ENCODE results near the gene FGF21. TPM values are rescaled to one million over a fixed set of nuclear protein-coding genes. Genes with fewer than 3 reads are reported as not detected.
"Not testable (repeated sequence)": the region's sequence is repeated elsewhere in the genome, so short reads cannot be mapped to it uniquely, and the experiment has no call there.

FGF21 gene
- total RNA-seq, 1 donor from 2014 or later: not detected

DNA sequence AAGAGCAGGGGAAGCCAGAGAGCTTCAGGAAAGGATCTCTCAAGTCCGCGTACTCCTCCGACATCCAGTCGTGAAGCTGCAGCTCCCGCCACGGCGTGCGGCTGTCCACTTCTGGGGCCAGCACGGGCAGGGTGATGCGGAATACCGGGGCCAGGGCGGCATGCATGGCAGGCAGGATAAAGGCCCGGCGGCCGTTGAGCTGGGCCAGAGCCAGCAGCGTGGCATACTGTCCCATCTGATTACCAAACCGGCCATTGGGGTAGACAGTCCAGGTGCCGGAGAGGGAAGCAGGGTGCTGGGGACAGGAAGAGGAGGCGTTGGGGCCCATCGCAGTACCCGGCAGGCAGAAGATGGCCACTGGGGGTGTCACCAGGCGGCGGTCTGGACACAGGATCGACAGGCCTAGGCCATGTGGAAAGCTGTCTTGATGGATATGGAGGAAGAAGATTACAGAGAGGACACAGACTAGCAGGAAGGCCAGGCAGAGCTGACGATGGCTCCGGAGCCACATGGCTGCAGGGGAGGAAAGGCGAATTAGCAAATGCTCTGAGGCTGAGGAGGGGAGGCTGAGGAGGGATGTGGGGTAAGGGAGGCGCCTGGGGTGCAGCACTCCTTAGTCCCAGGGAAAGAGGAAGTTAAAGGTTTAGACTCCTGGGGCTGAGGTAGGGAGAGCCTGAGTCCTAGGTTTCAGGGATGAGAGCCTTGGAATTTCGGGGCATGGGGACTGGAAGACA is 4.4 kb upstream of the FGF21 start:
- H3K27ac Mint-ChIP-seq: peak overlapping the region; percentile 27

DNA sequence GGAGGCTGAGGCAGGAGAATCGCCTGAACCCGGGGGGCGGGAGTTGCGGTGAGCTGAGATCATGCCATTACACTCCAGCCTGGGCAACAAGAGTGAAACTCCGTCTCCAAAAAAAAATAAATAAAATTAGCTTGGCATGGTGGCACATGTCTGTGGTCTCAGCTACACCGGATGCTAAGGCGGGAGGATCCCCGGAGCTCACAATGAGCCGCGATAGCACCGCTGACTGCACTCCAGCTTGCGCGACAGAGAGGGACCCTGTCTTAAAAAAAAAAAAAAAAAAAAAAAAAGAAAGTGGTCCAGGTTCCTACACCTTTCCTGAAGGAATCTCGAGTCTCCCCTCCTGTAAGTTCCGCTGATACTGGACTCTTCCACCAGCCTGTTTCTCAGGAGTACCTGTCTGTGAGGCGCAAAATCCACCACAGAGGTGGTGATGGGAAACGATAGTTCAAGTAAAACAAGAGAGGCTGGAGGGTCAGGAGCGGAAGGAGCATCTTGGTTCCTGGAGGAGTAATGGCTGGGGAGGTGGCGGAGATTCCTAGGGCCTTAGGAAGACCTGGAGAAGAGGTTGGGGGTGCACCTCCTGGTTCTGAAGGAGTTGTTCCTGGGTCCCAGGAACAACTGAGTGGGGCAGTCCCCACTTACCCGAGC is 3.4 kb upstream of the FGF21 start:
- Mint-ChIP-seq H3K9me3 (no peaks in the 10 kb centered on the region), H3K27ac (no peak overlapping the region), H3K36me3 (ENCODE audit: low read depth) (no peaks in the 10 kb centered on the region), H3K4me3 (peak overlapping the region; percentile 81), H3K4me1 (ENCODE audit: low read depth) (peaks cover 11% of the 10 kb centered on the region), H3K27me3 (ENCODE audit: insufficient read depth) (peaks cover 24% of the 10 kb centered on the region)
- intact Hi-C loops (cut with micrococcal nuclease): no loop called here
- DNase-seq (ENCODE audit: low spot score): no peak

More for the DNA sequence above, 4.4 kb upstream of the FGF21 start:
- Mint-ChIP-seq H3K36me3 (ENCODE audit: low read depth) (no peaks in the 10 kb centered on the region), H3K27me3 (ENCODE audit: insufficient read depth) (peaks cover 24% of the 10 kb centered on the region), H3K4me1 (ENCODE audit: low read depth) (peaks cover 17% of the 10 kb centered on the region), H3K4me3 (peak overlapping the region; percentile 20), H3K9me3 (no peaks in the 10 kb centered on the region)
- intact Hi-C loops (cut with micrococcal nuclease): no loop called here
- no peak for DNase-seq (ENCODE audit: low spot score)

DNA sequence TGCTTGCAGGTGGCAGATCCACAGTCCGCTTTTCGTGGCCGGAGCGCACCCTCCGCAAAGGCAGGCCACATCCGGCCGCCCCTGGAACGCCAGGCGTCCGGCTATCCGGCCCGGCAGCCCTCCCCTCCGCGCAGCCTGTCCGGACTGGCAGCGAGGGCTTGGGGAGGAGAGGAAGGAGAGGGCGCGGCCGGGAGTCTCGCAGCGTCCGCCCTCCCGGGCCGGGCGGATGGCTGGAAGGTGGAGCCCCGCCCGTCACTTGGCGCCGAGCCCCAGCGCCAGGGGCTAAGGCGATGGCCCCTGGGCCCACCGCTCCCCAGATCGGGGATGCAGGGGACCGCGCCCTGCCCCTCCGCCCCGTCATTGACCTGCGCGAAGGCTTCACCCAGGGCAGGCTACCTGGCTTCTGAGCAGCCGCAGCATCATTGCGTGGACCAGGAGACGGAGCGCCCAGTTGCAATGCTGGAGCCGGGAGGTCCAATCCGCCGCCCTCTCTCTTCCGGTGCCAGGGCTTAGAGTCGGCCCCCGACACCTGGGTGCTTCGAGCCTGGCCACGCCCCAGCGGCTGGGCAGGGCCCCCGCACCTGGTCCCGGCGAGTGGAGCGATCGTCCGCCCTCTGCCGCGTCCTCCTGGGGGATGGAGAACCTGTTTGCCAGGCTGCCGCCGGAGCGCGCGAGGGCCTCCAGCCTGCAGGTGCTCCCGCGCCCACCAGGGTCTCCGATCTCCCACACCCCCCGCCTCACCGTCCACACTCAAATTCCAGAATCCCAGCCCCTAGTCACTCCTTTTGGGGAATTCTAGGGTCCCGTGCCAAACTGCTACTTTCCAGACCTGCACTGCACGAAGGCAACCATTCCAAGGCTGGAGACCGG is 2.6 kb upstream of the FGF21 start, which contains the start of gene FUT1:
FUT1 (minus strand) TSS at position 146 of the 870 bp plus-strand sequence. CDS start 1,360 bp downstream, outside the sequence.
- H3K4me3 Mint-ChIP-seq: peak within 1 kb of the TSS; percentile 81
- peaks cover 24% of the 10 kb centered on the region for H3K27me3 Mint-ChIP-seq (ENCODE audit: insufficient read depth)
- DNase-seq (ENCODE audit: low spot score): peak; percentile 16
- no peaks in the 10 kb centered on the region for H3K36me3 Mint-ChIP-seq (ENCODE audit: low read depth)
- intact Hi-C loops (cut with micrococcal nuclease): no loop called here
- H3K9me3 Mint-ChIP-seq: no peaks in the 10 kb centered on the region
- peaks cover 11% of the 10 kb centered on the region for H3K4me1 Mint-ChIP-seq (ENCODE audit: low read depth)
- peak within 1 kb of the TSS; percentile 63 for H3K27ac Mint-ChIP-seq

DNA sequence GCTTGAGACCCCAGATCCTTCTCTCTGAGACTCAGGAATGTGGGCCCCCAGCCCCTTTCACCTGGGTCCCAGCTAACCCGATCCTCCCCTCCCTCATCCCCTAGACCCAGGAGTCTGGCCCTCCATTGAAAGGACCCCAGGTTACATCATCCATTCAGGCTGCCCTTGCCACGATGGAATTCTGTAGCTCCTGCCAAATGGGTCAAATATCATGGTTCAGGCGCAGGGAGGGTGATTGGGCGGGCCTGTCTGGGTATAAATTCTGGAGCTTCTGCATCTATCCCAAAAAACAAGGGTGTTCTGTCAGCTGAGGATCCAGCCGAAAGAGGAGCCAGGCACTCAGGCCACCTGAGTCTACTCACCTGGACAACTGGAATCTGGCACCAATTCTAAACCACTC is 463 bp downstream of the FGF21 start:
- H3K27me3 Mint-ChIP-seq (ENCODE audit: insufficient read depth): peaks cover 24% of the 10 kb centered on the region
- intact Hi-C loops (cut with micrococcal nuclease): no loop called here
- H3K4me3 Mint-ChIP-seq: no peak overlapping the region
- no peaks in the 10 kb centered on the region for H3K36me3 Mint-ChIP-seq (ENCODE audit: low read depth)
- peaks cover 15% of the 10 kb centered on the region for H3K4me1 Mint-ChIP-seq (ENCODE audit: low read depth)
- H3K9me3 Mint-ChIP-seq: no peaks in the 10 kb centered on the region
- no peak overlapping the region for H3K27ac Mint-ChIP-seq
- no peak for DNase-seq (ENCODE audit: low spot score)

DNA sequence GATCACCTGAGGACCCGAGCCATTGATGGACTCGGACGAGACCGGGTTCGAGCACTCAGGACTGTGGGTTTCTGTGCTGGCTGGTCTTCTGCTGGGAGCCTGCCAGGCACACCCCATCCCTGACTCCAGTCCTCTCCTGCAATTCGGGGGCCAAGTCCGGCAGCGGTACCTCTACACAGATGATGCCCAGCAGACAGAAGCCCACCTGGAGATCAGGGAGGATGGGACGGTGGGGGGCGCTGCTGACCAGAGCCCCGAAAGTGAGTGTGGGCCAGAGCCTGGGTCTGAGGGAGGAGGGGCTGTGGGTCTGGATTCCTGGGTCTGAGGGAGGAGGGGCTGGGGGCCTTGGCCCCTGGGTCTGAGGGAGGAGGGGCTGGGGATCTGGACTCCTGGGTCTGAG is 888 bp downstream of the FGF21 start:
- H3K36me3 Mint-ChIP-seq (ENCODE audit: low read depth): no peaks in the 10 kb centered on the region
- H3K4me3 Mint-ChIP-seq: no peak overlapping the region
- H3K9me3 Mint-ChIP-seq: no peaks in the 10 kb centered on the region
- peaks cover 22% of the 10 kb centered on the region for H3K27me3 Mint-ChIP-seq (ENCODE audit: insufficient read depth)
- peaks cover 15% of the 10 kb centered on the region for H3K4me1 Mint-ChIP-seq (ENCODE audit: low read depth)
- H3K27ac Mint-ChIP-seq: no peak overlapping the region
- intact Hi-C loops (cut with micrococcal nuclease): no loop called here
- DNase-seq (ENCODE audit: low spot score): no peak

DNA sequence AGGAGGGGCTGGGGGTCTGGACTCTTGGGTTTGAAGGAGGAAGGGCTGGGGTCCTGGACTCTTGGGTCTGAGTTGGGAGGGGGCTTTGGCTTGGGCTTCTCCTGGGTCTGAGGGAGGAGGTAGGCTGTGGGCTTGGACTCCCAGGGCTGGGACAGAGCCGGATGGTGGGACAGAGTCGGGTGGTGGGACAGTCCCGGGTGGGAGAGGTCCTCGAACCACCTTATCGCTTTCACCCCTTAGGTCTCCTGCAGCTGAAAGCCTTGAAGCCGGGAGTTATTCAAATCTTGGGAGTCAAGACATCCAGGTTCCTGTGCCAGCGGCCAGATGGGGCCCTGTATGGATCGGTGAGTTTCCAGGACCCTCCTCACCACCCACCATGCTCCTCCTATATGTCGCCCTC is 1.4 kb downstream of the FGF21 start:
- no peaks in the 10 kb centered on the region for H3K36me3 Mint-ChIP-seq (ENCODE audit: low read depth)
- peaks cover 15% of the 10 kb centered on the region for H3K4me1 Mint-ChIP-seq (ENCODE audit: low read depth)
- H3K4me3 Mint-ChIP-seq: no peak overlapping the region
- DNase-seq (ENCODE audit: low spot score): no peak
- H3K27ac Mint-ChIP-seq: no peak overlapping the region
- no peaks in the 10 kb centered on the region for H3K9me3 Mint-ChIP-seq
- intact Hi-C loops (cut with micrococcal nuclease): no loop called here
- H3K27me3 Mint-ChIP-seq (ENCODE audit: insufficient read depth): peaks cover 20% of the 10 kb centered on the region

DNA sequence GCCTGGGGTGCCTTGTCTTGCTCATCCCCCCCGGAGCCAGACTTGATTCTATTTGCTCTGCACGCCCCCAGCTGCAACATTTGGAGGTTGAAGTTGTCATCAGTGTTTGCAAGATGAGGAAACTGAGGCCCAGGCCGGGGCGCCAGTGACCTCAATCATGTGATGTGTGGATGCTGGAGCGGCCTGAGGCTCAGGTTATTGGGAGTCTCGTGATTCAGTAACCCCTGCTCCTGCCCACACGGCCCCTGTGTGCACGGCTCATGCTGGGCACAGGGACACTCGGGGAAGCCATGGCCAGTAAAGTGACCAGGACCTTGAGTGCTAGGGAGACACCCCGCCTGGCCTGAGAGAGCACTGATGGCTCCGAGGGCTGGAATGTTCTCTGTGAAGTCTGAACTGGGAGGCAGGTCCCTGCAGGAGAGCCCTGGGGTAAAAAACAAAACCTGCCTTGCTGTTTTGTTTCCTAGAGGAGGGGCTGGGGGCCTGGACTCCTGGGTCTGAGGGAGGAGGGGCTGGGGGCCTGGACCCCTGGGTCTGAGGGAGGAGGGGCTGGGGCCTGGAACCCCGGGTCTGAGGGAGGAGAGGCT is 1.9 kb downstream of the FGF21 start:
- Mint-ChIP-seq H3K9me3 (no peaks in the 10 kb centered on the region), H3K27ac (no peak overlapping the region), H3K4me1 (ENCODE audit: low read depth) (peaks cover 12% of the 10 kb centered on the region), H3K4me3 (no peak overlapping the region), H3K36me3 (ENCODE audit: low read depth) (no peaks in the 10 kb centered on the region), H3K27me3 (ENCODE audit: insufficient read depth) (peaks cover 18% of the 10 kb centered on the region)
- intact Hi-C loops (cut with micrococcal nuclease): no loop called here
- no peak for DNase-seq (ENCODE audit: low spot score)

DNA sequence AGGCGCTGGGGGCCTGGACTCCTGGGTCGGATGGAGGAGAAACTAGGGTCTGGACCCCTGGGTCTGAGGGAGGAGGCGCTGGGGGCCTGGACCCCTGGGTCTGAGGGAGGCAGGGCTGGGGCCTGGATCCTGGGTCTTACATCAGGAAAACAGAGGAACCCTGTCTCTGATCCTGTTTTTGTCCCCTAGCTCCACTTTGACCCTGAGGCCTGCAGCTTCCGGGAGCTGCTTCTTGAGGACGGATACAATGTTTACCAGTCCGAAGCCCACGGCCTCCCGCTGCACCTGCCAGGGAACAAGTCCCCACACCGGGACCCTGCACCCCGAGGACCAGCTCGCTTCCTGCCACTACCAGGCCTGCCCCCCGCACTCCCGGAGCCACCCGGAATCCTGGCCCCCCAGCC is 2.4 kb downstream of the FGF21 start:
- intact Hi-C loops (cut with micrococcal nuclease): no loop called here
- Mint-ChIP-seq H3K27ac (no peak overlapping the region), H3K9me3 (no peaks in the 10 kb centered on the region), H3K4me3 (no peak overlapping the region), H3K36me3 (ENCODE audit: low read depth) (no peaks in the 10 kb centered on the region), H3K27me3 (ENCODE audit: insufficient read depth) (peaks cover 21% of the 10 kb centered on the region), H3K4me1 (ENCODE audit: low read depth) (peaks cover 10% of the 10 kb centered on the region)
- no peak for DNase-seq (ENCODE audit: low spot score)

DNA sequence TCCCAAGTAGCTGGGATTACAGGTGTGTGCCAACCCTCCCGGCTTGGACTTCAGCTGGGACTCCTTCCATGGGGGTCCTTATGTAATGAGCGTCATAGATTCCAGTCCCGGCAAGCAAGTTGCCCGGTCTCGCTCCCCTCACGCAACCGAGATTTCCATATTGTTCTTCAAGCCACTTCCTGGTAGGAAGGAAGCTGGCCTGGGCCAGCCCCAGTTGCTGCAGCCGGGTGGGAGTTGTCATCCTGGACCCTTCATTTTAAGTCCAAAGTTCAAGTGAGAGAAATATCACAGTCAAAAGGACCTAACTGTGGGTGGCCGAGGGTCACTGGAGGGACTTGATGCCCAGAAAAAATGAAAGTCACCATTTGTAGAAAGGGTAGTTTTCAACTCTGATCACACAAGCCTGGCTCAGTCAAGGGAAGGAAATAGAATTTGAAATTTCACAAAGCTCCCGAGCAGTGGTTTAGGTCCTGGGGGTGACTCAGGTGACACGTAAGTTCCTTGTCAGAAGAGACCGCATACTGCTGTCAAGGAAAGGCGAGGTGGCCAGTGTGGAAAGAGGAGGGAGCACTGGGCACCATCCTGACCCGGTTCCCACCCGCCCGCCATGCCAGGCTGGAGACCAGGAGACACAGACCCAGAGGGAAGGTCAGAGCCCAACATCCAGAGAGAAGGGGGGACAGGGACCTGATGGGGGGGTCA is 5.3 kb downstream of the FGF21 start:
- Mint-ChIP-seq H3K27me3 (ENCODE audit: insufficient read depth) (peaks cover 7% of the 10 kb centered on the region), H3K4me1 (ENCODE audit: low read depth) (peaks cover 4% of the 10 kb centered on the region), H3K36me3 (ENCODE audit: low read depth) (no peaks in the 10 kb centered on the region), H3K9me3 (no peaks in the 10 kb centered on the region), H3K27ac (no peak overlapping the region), H3K4me3 (no peak overlapping the region)
- intact Hi-C loops (cut with micrococcal nuclease): no loop called here
- no peak for DNase-seq (ENCODE audit: low spot score)

DNA sequence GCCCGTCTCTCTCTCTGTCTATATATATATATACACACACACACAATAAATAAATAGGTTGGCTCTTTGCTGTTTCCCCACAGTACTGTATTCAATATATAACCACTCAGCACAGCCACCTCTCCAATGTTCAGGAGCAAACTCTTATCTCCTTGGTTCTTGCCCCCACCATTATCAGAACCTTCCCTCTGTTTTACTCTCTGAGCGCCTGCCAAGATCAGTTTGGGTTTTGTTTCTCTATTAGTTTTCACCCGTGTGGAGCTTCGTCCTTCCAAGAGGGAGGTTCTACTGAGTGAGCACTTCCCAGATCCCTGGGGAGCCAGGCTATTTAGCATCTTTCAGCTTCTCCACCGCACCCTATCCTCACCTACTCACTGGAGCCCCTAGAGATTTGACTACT is 10.5 kb downstream of the FGF21 start:
- DNase-seq (ENCODE audit: low spot score); H3K27ac Mint-ChIP-seq; intact Hi-C loops (cut with micrococcal nuclease); H3K4me1 Mint-ChIP-seq (ENCODE audit: low read depth); H3K36me3 Mint-ChIP-seq (ENCODE audit: low read depth); H3K9me3 Mint-ChIP-seq; H3K4me3 Mint-ChIP-seq: not testable (repeated sequence)
- peaks cover 12% of the 10 kb centered on the region for H3K27me3 Mint-ChIP-seq (ENCODE audit: insufficient read depth)

DNA sequence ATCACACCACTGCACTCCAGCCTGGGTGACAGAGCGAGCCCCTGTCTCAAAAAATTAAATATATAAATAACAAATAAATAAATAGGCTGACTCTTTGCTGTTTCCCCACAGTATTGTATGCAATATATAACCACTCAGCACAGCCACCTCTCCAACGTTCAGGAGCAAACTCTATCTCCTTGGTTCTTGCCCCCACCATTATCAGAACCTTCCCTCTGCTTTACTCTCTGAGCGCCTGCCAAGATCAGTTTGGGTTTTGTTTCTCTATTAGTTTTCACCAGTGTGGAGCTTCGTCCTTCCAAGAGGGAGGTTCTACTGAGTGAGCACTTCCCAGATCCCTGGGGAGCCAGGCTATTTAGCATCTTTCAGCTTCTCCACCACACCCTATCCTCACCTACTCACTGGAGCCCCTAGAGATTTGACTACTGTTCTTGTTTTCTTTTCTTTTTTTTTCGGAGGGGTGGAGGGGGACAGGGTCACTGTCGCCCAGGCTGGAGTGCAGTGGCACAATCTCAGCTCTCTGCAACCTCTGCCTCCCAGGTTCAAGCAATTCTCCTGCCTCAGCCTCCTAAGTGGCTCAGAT is 12.9 kb downstream of the FGF21 start:
- intact Hi-C loops (cut with micrococcal nuclease); H3K4me1 Mint-ChIP-seq (ENCODE audit: low read depth); H3K36me3 Mint-ChIP-seq (ENCODE audit: low read depth); H3K27ac Mint-ChIP-seq; H3K4me3 Mint-ChIP-seq; H3K9me3 Mint-ChIP-seq; DNase-seq (ENCODE audit: low spot score): not testable (repeated sequence)
- peaks cover 12% of the 10 kb centered on the region for H3K27me3 Mint-ChIP-seq (ENCODE audit: insufficient read depth)

Data from activated T-helper 1 cell treated with anti-CD3 and anti-CD28 coated beads, Interleukin-12 subunit alpha, Interleukin-12 subunit beta, Interleukin-2, Interleukin-4 antibody, amounts not matched to agents 30 ng/mL and 10 ng/mL and 1 ng/mL, durations not matched to agents 14 hours and 24 hours and 36 hours (primary cell).